Hindlimb muscle (tissue), 1 donor: ENCODE results near the gene MORC1. TPM values are rescaled to one million over a fixed set of nuclear protein-coding genes. Genes with fewer than 3 reads are reported as not detected.

Source experiments
- DNase-seq: peaks from one replicate; pipeline ENCODE4 v3.0.0-alpha.2; 2013
- polyA plus RNA-seq: library from polyadenylated mRNA; unstranded; fragments of 120-200 nt; gene quantifications from one replicate; pipeline ENCODE4 v1.2.1, GENCODE V29; 2013; ENCODE audit not compliant: insufficient read length

Gene MORC1
- polyA plus RNA-seq, 1 donor: not detected

- DNase-seq: no peak
Measured at GRCh38 chr3:108936924-108937689, 180.8 kb downstream of the MORC1 start.

- DNase-seq: no peak
Measured at GRCh38 chr3:108931035-108931434, 186.9 kb downstream of the MORC1 start.

- DNase-seq: no peak
Measured at GRCh38 chr3:108918866-108919265, 199.1 kb downstream of the MORC1 start.

DNA sequence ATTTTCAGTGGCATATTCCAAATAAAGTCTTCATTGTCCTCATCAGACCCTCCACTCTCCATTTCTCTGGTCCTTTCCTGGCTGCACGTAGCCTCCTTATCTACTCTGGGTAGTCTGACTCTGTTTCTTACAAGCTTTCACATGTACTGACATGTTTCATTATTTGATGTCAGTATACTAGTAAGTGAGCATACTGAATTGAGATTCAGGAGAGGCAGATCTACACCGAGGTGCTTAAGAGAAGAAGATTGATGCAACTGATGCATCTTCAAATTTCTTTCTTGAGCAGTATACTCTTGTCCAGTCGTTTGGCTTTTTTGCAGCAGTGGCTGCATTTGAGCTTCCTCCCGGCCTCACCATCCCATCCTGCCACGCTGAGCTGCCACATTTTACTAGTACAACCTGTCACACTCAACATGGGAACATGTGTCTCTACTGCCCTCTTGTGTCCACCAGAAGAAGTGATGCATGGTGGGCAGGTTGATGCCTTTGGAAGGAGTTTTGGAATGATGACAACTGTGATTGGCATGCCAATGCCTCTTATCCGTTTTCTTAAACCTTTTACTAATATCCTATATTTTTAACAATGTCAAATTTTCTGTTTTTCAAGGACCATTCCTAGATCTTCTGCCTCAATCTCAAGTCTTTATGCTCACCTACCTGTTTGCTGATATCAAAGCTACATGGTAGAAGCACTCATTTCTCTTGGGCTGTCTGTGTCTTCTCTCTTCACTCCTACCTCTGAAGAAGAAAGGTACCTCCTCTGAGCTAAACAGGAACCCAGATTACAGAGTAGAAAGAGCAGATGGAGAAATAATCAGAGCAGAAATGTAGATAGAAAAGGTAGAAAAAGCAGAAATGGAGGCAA, 202.9 kb downstream of the MORC1 start:
- DNase-seq: peak; percentile 15

GRCh38 chr3:108909799-108910198, 208.1 kb downstream of the MORC1 start:
- no peak for DNase-seq

Other genes starting within 250 kb of the MORC1 start
- gene GUCA1C, start 164.3 kb downstream of the MORC1 start, polyA plus RNA-seq: not detected
- not detected for gene C3orf85, start 18.6 kb upstream of the MORC1 start, polyA plus RNA-seq
- not detected for gene DPPA2, start 198.4 kb upstream of the MORC1 start, polyA plus RNA-seq
- gene DPPA4, start 219.4 kb upstream of the MORC1 start, polyA plus RNA-seq: 0.94 TPM